Peyer's patch (tissue), 4 donors: ENCODE data around the gene SNRPD3. TPM values are rescaled to one million over a fixed set of nuclear protein-coding genes. Genes with fewer than 3 reads are reported as not detected.

ENCODE experiments used
- DNase-seq, 3 donors: peaks; one replicate each; pipeline ENCODE4 v3.0.0-alpha.2; 2017 to 2019
- H3K27ac ChIP-seq, 4 donors: fragments of 200-600 bp; sonication (generic); one replicate each; pipeline ENCODE4 v1.5.1; 2016 to 2019
- H3K27me3 ChIP-seq, 2 donors: fragments of 200-600 bp; sonication (generic); one replicate each; pipeline ENCODE4 v1.5.1; 2019
- H3K36me3 ChIP-seq, 3 donors: fragments of 200-600 bp; sonication (generic); one replicate each; pipeline ENCODE4 v1.5.1; 2016 to 2019
- H3K4me1 ChIP-seq, 4 donors: fragments of 200-600 bp; sonication (generic); one replicate each; pipeline ENCODE4 v1.5.1; 2016 to 2019
- H3K4me3 ChIP-seq, 4 donors: fragments of 200-600 bp; sonication (generic); 1 replicate in 3 of 4; 2 replicates in 1 of 4; pipeline ENCODE4 v1.5.1; 2016 to 2019; ENCODE audit warnings: mild to moderate bottlenecking in 1 of 4
- H3K9me3 ChIP-seq, 4 donors: fragments of 200-600 bp; sonication (generic); one replicate each; pipeline ENCODE4 v1.5.1; 2016 to 2019; ENCODE audit warnings: mild to moderate bottlenecking in 1 of 4
- CTCF ChIP-seq, 6 experiments: fragments of 450-650 bp in 4 of 6; fragments of 200-600 bp in 2 of 6; sonication (generic) in 1 of 6; IDR thresholded peaks; one replicate each; pipeline ENCODE4 v1.5.1; 2017 to 2019; ENCODE audit warnings: antibody characterized with exemption in 6 of 6, mild to moderate bottlenecking in 3 of 6, moderate library complexity in 1 of 6
- POLR2A ChIP-seq, 2 donors: fragments of 450-650 bp; IDR thresholded peaks; one replicate each; pipeline ENCODE4 v1.5.1; 2017; ENCODE audit warnings: antibody characterized with exemption in 2 of 2, mild to moderate bottlenecking in 2 of 2, moderate library complexity in 2 of 2
- total RNA-seq, 4 donors: library from RNA; depleted of rRNA; stranded (reverse); fragments of >200 nt; gene quantifications; one replicate each; pipeline ENCODE4 v1.1.0, GENCODE V29; 2016

The SNRPD3 gene
- total RNA-seq, 4 donors from 2014 or later = 99.6 to 149 (median 131) TPM

DNA sequence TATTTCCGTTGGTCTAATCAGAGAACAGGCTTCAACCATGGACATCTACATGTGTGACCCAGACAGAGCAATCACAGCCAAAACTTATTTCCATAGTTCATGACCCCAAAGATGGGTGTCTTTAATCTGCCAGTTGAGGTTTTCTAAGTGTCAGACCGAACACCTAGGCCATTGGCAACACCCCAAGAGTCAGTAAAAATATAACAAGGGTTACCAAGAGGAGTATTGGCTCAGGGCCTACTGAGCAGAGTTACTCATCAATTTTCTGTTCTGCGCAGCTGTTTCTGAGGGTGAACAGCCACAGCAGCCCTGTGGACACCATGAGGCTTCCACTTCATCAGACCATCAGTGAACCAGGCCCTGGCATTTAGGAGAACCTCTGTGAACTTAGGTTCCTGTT, 19.7 kb upstream of the SNRPD3 start:
- Histone ChIP-seq H3K27ac (peak overlapping the region in 1 of 4 donors; percentile 26), H3K27me3 (no peaks in the 10 kb centered on the region), H3K36me3 (peaks cover 0 to 25% (median 0%) of the 10 kb centered on the region in 3 donors), H3K9me3 (no peaks in the 10 kb centered on the region), H3K4me1 (peaks cover 0 to 19% (median 0%) of the 10 kb centered on the region in 4 donors), H3K4me3 (no peak overlapping the region)
- peak in 1 of 3 donors; percentile 6 for DNase-seq
- TF ChIP-seq CTCF (IDR thresholded peaks at IDR 0.05) (no peak), POLR2A (IDR thresholded peaks at IDR 0.05) (no peak)

GRCh38 chr22:24540470-24540869, 15.3 kb upstream of the SNRPD3 start:
- Histone ChIP-seq H3K4me1 (peaks cover 0 to 6% (median 0%) of the 10 kb centered on the region in 4 donors), H3K36me3 (peaks cover 0 to 68% (median 0%) of the 10 kb centered on the region in 3 donors), H3K9me3 (no peaks in the 10 kb centered on the region), H3K27me3 (no peaks in the 10 kb centered on the region), H3K27ac (no peak overlapping the region), H3K4me3 (no peak overlapping the region)
- no peak for DNase-seq
- no peak for TF ChIP-seq CTCF (IDR thresholded peaks at IDR 0.05)
- TF ChIP-seq POLR2A (IDR thresholded peaks at IDR 0.05) = no peak

- no peak overlapping the region for H3K27ac ChIP-seq
- no peak for DNase-seq
- no peaks in the 10 kb centered on the region for H3K9me3 ChIP-seq
- peaks cover 0 to 76% (median 2%) of the 10 kb centered on the region in 3 donors for H3K36me3 ChIP-seq
- no peak overlapping the region for H3K4me3 ChIP-seq
- H3K27me3 ChIP-seq = no peaks in the 10 kb centered on the region
- no peak for TF ChIP-seq POLR2A (IDR thresholded peaks at IDR 0.05)
- TF ChIP-seq CTCF (IDR thresholded peaks at IDR 0.05) = no peak
- H3K4me1 ChIP-seq = peaks cover 0 to 9% (median 0%) of the 10 kb centered on the region in 4 donors
Observed at GRCh38 chr22:24541681-24542515, 13.9 kb upstream of the SNRPD3 start.

DNA sequence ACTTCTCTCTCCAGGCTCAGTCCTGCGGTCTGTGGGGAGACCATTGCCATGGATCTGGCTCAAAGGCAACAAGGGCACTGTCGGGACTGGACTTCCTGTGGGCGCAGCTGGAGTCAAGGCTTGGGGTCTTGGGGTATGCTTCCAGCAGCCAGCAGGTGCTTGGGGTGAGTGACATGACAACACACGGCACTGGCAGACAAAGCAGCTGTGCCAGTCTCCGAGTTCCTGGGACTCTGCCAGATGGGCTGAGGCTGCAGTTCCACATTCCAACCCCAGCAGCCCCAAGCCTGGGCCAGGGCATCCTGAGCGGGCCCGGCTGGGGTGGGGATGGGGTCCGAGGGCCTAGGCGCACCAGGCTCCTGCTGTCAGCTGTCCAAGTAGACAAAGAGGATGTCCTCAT, 13.2 kb upstream of the SNRPD3 start:
- H3K27me3 ChIP-seq = no peaks in the 10 kb centered on the region
- H3K27ac ChIP-seq = no peak overlapping the region
- no peak for DNase-seq
- TF ChIP-seq CTCF (IDR thresholded peaks at IDR 0.05) (no peak), POLR2A (IDR thresholded peaks at IDR 0.05) (no peak)
- no peaks in the 10 kb centered on the region for H3K9me3 ChIP-seq
- H3K4me1 ChIP-seq = peaks cover 0 to 9% (median 0%) of the 10 kb centered on the region in 4 donors
- no peak overlapping the region for H3K4me3 ChIP-seq
- H3K36me3 ChIP-seq = peaks cover 0 to 83% (median 8%) of the 10 kb centered on the region in 3 donors

DNA sequence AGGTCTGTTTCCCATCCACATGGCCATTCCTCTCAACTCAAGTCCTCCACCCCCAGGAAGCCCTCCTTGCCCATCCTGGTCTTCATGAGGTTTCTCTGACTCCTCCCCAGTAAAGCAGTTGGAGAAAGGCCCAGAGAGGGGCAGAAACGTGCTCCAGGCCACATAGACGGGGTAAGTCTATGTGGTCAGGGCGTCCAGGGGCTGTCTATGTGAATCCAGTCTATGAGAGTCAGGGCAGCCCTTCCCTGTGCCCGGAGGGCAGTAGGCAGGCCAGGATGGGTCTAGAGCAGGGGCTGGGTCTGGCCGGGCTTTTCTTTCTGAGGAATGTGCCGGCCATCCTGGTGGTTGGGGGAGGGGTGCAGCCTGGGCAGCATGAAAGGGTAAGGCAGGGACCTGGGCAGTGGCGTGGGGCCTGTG, 12.6 kb upstream of the SNRPD3 start:
- Histone ChIP-seq H3K36me3 (peaks cover 0 to 89% (median 8%) of the 10 kb centered on the region in 3 donors), H3K4me3 (no peak overlapping the region), H3K27ac (no peak overlapping the region), H3K9me3 (no peaks in the 10 kb centered on the region), H3K27me3 (no peaks in the 10 kb centered on the region), H3K4me1 (peaks cover 0 to 9% (median 0%) of the 10 kb centered on the region in 4 donors)
- no peak for DNase-seq
- no peak for TF ChIP-seq CTCF (IDR thresholded peaks at IDR 0.05)
- no peak for TF ChIP-seq POLR2A (IDR thresholded peaks at IDR 0.05)
